ENCODE results near the gene NRL.

DNA sequence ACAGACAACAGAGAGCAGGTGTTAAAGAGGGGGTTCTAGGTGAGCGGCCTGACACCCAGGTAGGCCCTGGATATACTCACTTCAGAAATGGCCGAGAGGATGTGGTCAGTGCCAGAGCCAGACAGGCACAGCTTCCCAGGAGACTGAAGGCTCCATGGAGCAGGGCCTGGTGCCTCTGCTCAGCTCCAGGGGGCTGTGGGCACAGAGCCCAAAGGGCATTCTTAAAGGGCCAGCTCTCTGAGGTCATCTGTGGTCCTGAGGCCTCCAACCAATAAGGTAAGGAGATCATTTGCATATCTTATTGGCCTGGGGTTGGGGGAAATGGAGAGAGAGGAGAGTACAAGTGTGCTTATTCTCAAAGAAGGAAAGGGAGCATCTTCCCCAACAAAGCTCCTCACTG lies 30.3 kb downstream of the NRL start:
- TF ChIP-seq, protein P1, sequence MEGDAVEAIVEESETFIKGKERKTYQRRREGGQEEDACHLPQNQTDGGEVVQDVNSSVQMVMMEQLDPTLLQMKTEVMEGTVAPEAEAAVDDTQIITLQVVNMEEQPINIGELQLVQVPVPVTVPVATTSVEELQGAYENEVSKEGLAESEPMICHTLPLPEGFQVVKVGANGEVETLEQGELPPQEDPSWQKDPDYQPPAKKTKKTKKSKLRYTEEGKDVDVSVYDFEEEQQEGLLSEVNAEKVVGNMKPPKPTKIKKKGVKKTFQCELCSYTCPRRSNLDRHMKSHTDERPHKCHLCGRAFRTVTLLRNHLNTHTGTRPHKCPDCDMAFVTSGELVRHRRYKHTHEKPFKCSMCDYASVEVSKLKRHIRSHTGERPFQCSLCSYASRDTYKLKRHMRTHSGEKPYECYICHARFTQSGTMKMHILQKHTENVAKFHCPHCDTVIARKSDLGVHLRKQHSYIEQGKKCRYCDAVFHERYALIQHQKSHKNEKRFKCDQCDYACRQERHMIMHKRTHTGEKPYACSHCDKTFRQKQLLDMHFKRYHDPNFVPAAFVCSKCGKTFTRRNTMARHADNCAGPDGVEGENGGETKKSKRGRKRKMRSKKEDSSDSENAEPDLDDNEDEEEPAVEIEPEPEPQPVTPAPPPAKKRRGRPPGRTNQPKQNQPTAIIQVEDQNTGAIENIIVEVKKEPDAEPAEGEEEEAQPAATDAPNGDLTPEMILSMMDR (IDR thresholded peaks at IDR 0.05): no peak
- TF ChIP-seq POLR2A (IDR thresholded peaks at IDR 0.05; ENCODE audit: low read depth) (no peak), POLR2AphosphoS5 (IDR thresholded peaks at IDR 0.05) (no peak)

Data from esophagus muscularis mucosa (tissue), 3 donors.